Neutrophil (primary cell): ENCODE results near the gene CHMP4A.

Source experiments
- H3K27ac ChIP-seq: fragments of 200-600 bp; sonication (generic); 2 replicates; pipeline ENCODE4 v1.5.1; 2016; ENCODE audit warnings: mild to moderate bottlenecking, moderate library complexity
- H3K27me3 ChIP-seq: fragments of 200-600 bp; sonication (generic); 2 replicates; pipeline ENCODE4 v1.6.0; 2016; ENCODE audit warnings: mild to moderate bottlenecking
- H3K36me3 ChIP-seq: fragments of 200-600 bp; sonication (generic); 2 replicates; pipeline ENCODE4 v1.5.1; 2017
- H3K4me1 ChIP-seq, 2 experiments: fragments of 200-600 bp in 1 of 2; sonication (generic) in 1 of 2; 1 replicate in 1 of 2; 2 replicates in 1 of 2; pipeline versions ENCODE4 v1.5.1 to v1.6.1; 2013 to 2016; ENCODE audit warnings: low read depth in 1 of 2, low read length in 1 of 2, mild to moderate bottlenecking in 1 of 2, moderate library complexity in 1 of 2; ENCODE audit not compliant: control insufficient read depth in 1 of 2, insufficient read depth in 1 of 2
- H3K4me3 ChIP-seq, 2 experiments: fragments of 200-600 bp in 1 of 2; sonication (generic) in 1 of 2; 1 replicate in 1 of 2; 2 replicates in 1 of 2; pipeline ENCODE4 v1.5.1; 2013 to 2016; ENCODE audit warnings: low read depth in 1 of 2, low read length in 1 of 2, mild to moderate bottlenecking in 1 of 2, moderate library complexity in 1 of 2
- H3K9me3 ChIP-seq: fragments of 200-600 bp; sonication (generic); 2 replicates; pipeline ENCODE4 v1.5.1; 2016
- CTCF ChIP-seq: fragments of 200-600 bp; sonication (generic); IDR thresholded peaks from 2 replicates; pipeline ENCODE4 v1.5.1; 2016; ENCODE audit warnings: antibody characterized with exemption

Gene CHMP4A

GRCh38 chr14:24182110-24182882 lies 31.0 kb downstream of the CHMP4A start:
- Histone ChIP-seq H3K9me3 (no peaks in the 10 kb centered on the region), H3K4me1 (no peaks in the 10 kb centered on the region), H3K36me3 (peaks cover 89% of the 10 kb centered on the region), H3K4me3 (no peak overlapping the region), H3K27me3 (no peaks in the 10 kb centered on the region), H3K27ac (no peak overlapping the region)
- TF ChIP-seq CTCF, result no peak

DNA sequence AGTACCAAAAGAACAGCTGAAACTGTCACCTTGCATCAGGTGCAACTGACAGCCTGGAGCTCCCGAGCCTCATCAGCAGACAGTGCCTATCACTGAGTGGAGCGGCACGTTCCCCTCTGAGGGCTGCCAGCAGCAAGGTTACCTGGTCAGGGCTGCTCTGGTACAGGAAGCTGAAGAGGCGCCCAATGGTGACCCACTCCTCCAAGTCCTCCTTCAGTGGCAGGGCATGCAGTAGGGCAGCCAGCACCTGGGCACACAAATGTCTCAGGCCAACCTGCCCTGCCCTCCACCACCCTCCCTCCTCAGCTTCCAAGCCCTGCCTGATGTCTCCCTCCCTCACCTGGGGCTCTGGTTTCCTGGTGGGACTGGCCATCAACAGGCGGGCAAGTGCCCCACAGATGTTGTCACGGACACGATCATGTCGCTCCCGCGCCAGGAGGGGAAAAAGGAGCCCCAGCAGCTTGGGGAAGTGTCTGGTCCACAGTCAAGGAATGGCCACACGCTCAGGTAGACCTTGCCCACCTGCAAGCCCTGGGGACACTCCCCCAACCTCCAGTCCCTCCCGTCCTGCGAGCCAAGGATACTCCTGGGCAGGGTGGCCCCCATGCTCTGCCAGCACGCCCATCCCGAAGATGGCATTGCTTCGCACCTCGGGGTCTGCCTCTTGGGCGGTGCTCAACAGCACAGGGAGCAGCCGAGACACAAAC lies 31.8 kb downstream of the CHMP4A start:
- no peak overlapping the region for H3K4me3 ChIP-seq
- no peaks in the 10 kb centered on the region for H3K27me3 ChIP-seq
- H3K36me3 ChIP-seq, result peaks cover 96% of the 10 kb centered on the region
- no peak overlapping the region for H3K27ac ChIP-seq
- no peaks in the 10 kb centered on the region for H3K9me3 ChIP-seq
- no peak for TF ChIP-seq CTCF
- H3K4me1 ChIP-seq, result no peaks in the 10 kb centered on the region

GRCh38 chr14:24179961-24180796 lies 33.1 kb downstream of the CHMP4A start:
- peaks cover 4% of the 10 kb centered on the region in 2 experiments for H3K4me1 ChIP-seq
- peaks cover 100% of the 10 kb centered on the region for H3K36me3 ChIP-seq
- H3K27ac ChIP-seq, result no peak overlapping the region
- no peaks in the 10 kb centered on the region for H3K27me3 ChIP-seq
- TF ChIP-seq CTCF, result no peak
- H3K9me3 ChIP-seq, result no peaks in the 10 kb centered on the region
- H3K4me3 ChIP-seq, result no peak overlapping the region

DNA sequence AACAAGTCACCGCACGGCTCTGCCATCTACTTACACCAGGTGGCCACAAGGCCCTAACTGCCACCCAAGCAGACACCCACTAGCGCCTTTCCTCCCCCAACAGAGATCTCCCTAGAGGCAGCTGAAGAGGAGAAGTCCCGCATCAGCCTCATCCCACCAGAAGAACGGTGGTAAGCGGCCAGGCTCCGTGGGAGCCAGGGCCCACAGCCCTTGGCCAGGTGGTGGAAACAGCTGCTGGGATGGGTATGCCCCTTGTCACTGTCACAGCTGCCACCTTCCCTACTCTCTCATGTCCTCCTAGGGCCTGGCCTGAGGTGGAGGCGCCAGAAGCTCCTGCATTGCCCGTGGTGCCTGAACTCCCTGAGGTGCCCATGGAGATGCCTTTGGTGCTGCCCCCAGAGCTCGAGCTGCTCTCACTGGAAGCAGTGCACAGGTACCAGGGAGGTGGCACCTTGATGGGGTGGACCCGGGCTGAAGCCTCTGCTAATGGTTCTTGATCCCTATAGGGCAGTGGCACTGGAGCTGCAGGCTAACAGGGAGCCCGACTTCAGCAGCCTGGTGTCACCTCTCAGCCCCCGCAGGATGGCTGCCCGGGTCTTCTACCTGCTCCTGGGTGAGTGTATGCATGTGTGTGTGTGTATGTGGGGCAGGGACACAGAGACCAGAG lies 33.9 kb downstream of the CHMP4A start:
- no peak for TF ChIP-seq CTCF
- no peak overlapping the region for H3K27ac ChIP-seq
- H3K4me3 ChIP-seq, result no peak overlapping the region
- no peaks in the 10 kb centered on the region for H3K27me3 ChIP-seq
- H3K4me1 ChIP-seq, result peaks cover 6 to 9% of the 10 kb centered on the region in 2 experiments
- H3K36me3 ChIP-seq, result peaks cover 100% of the 10 kb centered on the region
- H3K9me3 ChIP-seq, result no peaks in the 10 kb centered on the region
